Regular cardiac myocyte (primary cell): ENCODE measurements around the gene EIF4G2. TPM values are rescaled to one million over a fixed set of nuclear protein-coding genes. Genes with fewer than 3 reads are reported as not detected.

Source experiments
- total RNA-seq: library from RNA; depleted of rRNA; stranded (reverse); fragments of >200 nt; gene quantifications from 2 replicates; pipeline ENCODE4 v1.2.3, GENCODE V29; 2014

Gene EIF4G2
- total RNA-seq = 459 and 696 TPM in 2 replicates

DNA sequence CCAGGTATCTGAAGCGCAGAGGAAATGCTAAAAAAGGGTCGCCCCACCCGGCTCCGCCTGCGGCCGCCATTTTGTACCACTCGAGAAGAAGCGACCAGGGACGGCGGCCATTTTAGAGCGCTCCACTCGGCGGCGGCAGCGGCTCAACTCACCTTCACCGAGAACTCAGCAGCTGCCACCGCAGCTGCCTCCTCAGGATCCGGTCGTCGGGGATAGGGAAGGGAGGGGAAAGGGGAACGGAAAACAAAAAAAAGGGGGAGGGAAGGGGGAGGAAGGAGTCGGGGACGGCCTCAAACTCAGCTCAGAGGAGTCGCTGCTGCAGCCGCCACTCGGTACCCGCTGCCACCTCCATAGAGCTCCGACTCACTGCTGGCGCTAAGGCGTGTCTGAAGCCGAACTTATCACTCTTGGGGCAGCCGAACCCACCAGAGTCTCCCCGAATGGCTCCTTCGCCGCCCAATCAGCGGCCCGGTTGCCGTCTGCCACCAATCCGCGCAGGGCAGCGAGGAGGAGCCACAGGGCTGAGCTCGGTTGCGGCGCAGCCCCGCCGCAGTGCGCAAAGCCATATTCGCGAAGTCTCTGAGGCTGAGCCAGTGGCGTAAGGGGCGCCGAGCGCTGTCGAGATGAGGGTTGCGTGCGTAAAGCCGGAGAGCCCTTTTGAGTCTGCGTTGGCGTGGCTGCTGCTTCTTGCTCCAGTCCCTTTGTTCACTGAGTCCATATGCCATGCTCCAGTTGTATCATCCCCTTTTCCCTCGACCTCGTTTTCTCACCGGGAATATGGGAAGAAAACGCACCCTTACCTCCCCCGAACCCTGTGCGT, at the start of gene EIF4G2:
Gene EIF4G2, minus strand, starts transcription at position 374 of the 820 bp plus-strand sequence.

DNA sequence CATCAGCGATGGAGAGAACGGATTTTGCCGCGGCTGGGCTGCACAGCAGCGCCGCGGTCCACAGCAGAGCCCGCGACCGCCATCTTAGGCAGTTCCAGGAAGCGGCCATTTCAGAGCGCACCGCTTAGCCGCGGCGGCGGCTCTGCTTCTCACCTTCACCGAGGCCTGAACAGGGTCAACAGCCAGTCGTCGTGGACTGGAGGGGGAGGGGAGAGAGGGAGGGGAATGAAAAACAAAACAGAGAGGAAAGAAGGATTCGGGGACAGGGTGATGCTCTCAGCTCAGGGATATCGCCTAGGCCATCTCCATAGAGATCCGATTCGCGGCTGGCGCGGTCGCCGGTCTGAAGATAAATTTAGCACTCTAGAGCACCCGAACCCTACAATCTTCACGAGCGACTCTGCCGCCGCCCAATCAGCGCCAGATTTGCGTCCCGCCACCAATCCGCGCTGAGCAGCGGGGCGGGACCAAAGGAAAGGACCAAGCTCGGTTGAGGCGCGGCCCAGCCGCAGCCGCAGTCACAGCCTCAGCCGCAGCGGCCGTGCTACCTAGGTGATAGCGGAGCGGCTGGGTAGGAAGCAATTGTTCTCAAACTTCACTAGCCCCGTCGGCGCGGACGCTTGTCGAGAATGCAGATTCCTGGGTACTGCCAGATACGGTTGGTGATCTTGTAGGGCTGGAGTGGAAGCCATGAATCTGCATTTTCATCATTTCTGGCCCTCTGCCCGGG, 49.1 kb upstream of the EIF4G2 start, which contains the start of gene ZBED5:
Gene ZBED5, minus strand, starts transcription at position 345 of the 730 bp plus-strand sequence. CDS start 3,108 bp downstream, outside the sequence.

DNA sequence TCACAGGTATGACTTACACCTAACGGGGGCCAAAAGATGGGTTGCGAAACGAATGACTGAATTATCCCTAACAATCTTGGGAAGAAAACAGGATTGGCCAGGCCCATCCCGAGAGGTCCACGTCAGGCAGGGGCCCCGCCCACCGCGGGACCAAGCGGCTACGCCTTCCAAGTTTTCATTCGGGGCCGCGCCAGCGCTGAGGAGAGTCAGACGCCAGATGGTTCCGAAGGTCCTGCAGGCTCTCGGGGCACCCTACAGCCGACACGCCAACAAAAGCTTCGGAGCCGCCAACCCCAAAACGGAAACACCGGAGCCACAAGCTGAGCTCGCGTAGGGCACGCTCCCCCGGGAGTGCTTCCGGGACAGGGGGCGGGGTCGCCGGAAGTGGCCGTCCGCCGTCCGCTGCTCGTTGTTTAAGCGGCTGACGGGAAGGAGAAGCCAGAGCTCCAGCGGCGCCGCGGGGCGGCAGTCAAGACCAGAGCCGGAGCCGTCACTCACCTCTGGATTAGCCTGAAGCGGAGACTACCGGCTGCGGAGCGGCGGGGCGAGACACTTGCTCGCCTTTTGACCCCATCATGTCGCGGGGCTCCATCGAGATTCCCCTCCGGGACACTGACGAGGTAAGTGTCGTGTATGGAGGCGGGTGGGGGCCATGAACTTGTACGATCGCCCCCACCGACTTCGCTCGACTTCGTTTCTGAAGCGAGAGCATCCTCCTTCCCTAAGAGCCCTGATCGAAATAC, 57.7 kb downstream of the EIF4G2 start, which contains the start of gene CTR9:
Gene CTR9, plus strand, starts transcription at position 409 of the 743 bp plus-strand sequence. Its CDS starts 167 bp downstream, at position 576.

Other genes with a start within 250 kb of the EIF4G2 start
- gene LYVE1, start 240.3 kb downstream of the EIF4G2 start, total RNA-seq = 1.5 and 4.8 TPM in 2 replicates
- 14.8 and 61.4 TPM in 2 replicates for gene IRAG1, start 115.2 kb downstream of the EIF4G2 start, total RNA-seq
- 26.8 and 42.6 TPM in 2 replicates for gene CTR9, start 57.7 kb downstream of the EIF4G2 start, total RNA-seq
- gene ZBED5, start 49.1 kb upstream of the EIF4G2 start, total RNA-seq = 12.4 and 13.8 TPM in 2 replicates